ENCODE results near the gene HDAC4.
A peak's percentile ranks its signal among the peaks of the same experiment; 100 is the strongest.

Gene HDAC4

GRCh38 chr2:239399433-239399920 lies 1.3 kb downstream of the HDAC4 start (continued):
- no peak for TF ChIP-seq ZNF221 (tag by site-specific recombination; IDR thresholded peaks at IDR 0.05; ENCODE audit: borderline replicate concordance)
- TF ChIP-seq ZNF16 (tag by site-specific recombination; IDR thresholded peaks at IDR 0.05; ENCODE audit: low read depth): no peak
- no peak for TF ChIP-seq PRDM1 (tag by site-specific recombination; IDR thresholded peaks at IDR 0.05)
- no peak for TF ChIP-seq ZNF610 (tag by site-specific recombination; IDR thresholded peaks at IDR 0.05; ENCODE audit: borderline replicate concordance)
- TF ChIP-seq FEZF1 (tag by site-specific recombination; IDR thresholded peaks at IDR 0.05): peak; percentile 16; the same call in 1 of the 2 replicates
- TF ChIP-seq ZNF37A (tag by site-specific recombination; IDR thresholded peaks at IDR 0.05): no peak
- TF ChIP-seq ZBTB20 (tag by site-specific recombination; IDR thresholded peaks at IDR 0.05): no peak
- TF ChIP-seq ZBTB21 (tag by site-specific recombination; IDR thresholded peaks at IDR 0.05): no peak
- no peak for TF ChIP-seq TCF7L2 (IDR thresholded peaks at IDR 0.05; ENCODE audit: borderline replicate concordance, low read depth, low read length)
- TF ChIP-seq PATZ1 (tag by site-specific recombination; IDR thresholded peaks at IDR 0.05): peak; percentile 69; the same call in 1 of the 2 replicates
- TF ChIP-seq OSR2 (tag by site-specific recombination; IDR thresholded peaks at IDR 0.05): no peak
- TF ChIP-seq ZNF280C (tag by site-specific recombination; IDR thresholded peaks at IDR 0.05): no peak
- no peak for TF ChIP-seq ZNF549 (tag by site-specific recombination; IDR thresholded peaks at IDR 0.05)
- TF ChIP-seq BCL11B (tag by site-specific recombination; IDR thresholded peaks at IDR 0.05; ENCODE audit: low read depth): no peak
- 0 out of 2 replicates have a peak, but pooled peaks have one; percentile 25 for TF ChIP-seq ZBTB8A (tag by site-specific recombination; IDR thresholded peaks at IDR 0.05)
- TF ChIP-seq ZNF335 (tag by site-specific recombination; conservative IDR thresholded peaks at IDR 0.05): peak; percentile 65
- TF ChIP-seq ZNF544 (tag by site-specific recombination; IDR thresholded peaks at IDR 0.05): no peak
- TF ChIP-seq, protein P1, sequence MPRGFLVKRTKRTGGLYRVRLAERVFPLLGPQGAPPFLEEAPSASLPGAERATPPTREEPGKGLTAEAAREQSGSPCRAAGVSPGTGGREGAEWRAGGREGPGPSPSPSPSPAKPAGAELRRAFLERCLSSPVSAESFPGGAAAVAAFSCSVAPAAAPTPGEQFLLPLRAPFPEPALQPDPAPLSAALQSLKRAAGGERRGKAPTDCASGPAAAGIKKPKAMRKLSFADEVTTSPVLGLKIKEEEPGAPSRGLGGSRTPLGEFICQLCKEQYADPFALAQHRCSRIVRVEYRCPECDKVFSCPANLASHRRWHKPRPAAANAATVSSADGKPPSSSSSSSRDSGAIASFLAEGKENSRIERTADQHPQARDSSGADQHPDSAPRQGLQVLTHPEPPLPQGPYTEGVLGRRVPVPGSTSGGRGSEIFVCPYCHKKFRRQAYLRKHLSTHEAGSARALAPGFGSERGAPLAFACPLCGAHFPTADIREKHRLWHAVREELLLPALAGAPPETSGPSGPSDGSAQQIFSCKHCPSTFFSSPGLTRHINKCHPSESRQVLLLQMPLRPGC (tag by site-specific recombination; IDR thresholded peaks at IDR 0.05): no peak
- no peak for TF ChIP-seq ZNF639 (tag by site-specific recombination; IDR thresholded peaks at IDR 0.05)
- TF ChIP-seq CTCF (tag by site-specific recombination; IDR thresholded peaks at IDR 0.05): no peak
- no peak for TF ChIP-seq ZNF302 (tag by site-specific recombination; IDR thresholded peaks at IDR 0.05; ENCODE audit: low read depth)
- TF ChIP-seq ZNF777 (tag by site-specific recombination; IDR thresholded peaks at IDR 0.05; ENCODE audit: borderline replicate concordance): no peak
- TF ChIP-seq, protein P2, sequence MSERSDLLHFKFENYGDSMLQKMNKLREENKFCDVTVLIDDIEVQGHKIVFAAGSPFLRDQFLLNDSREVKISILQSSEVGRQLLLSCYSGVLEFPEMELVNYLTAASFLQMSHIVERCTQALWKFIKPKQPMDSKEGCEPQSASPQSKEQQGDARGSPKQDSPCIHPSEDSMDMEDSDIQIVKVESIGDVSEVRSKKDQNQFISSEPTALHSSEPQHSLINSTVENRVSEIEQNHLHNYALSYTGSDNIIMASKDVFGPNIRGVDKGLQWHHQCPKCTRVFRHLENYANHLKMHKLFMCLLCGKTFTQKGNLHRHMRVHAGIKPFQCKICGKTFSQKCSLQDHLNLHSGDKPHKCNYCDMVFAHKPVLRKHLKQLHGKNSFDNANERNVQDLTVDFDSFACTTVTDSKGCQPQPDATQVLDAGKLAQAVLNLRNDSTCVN (tag by site-specific recombination; optimal IDR thresholded peaks at IDR 0.05): no peak
- TF ChIP-seq ZNF76 (tag by site-specific recombination; IDR thresholded peaks at IDR 0.05; ENCODE audit: borderline replicate concordance, low read depth): no peak
- no peak for TF ChIP-seq EGR2 (tag by site-specific recombination; IDR thresholded peaks at IDR 0.05; ENCODE audit: low read depth)
- no peak for TF ChIP-seq ZNF362 (tag by site-specific recombination; IDR thresholded peaks at IDR 0.05)
- peak; percentile 72 for TF ChIP-seq PRDM6 (tag by site-specific recombination; IDR thresholded peaks at IDR 0.05)
